Measurements from ENCODE around the gene TMEM237. TPM values are rescaled to one million over a fixed set of nuclear protein-coding genes. Genes with fewer than 3 reads are reported as not detected.
"Not testable (repeated sequence)": the region's sequence is repeated elsewhere in the genome, so short reads cannot be mapped to it uniquely, and the experiment has no call there.

TMEM237 gene, protein sequence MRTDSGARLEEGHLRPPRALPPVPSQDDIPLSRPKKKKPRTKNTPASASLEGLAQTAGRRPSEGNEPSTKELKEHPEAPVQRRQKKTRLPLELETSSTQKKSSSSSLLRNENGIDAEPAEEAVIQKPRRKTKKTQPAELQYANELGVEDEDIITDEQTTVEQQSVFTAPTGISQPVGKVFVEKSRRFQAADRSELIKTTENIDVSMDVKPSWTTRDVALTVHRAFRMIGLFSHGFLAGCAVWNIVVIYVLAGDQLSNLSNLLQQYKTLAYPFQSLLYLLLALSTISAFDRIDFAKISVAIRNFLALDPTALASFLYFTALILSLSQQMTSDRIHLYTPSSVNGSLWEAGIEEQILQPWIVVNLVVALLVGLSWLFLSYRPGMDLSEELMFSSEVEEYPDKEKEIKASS
- total RNA-seq: 24.7 and 31.4 TPM in 2 replicates

DNA sequence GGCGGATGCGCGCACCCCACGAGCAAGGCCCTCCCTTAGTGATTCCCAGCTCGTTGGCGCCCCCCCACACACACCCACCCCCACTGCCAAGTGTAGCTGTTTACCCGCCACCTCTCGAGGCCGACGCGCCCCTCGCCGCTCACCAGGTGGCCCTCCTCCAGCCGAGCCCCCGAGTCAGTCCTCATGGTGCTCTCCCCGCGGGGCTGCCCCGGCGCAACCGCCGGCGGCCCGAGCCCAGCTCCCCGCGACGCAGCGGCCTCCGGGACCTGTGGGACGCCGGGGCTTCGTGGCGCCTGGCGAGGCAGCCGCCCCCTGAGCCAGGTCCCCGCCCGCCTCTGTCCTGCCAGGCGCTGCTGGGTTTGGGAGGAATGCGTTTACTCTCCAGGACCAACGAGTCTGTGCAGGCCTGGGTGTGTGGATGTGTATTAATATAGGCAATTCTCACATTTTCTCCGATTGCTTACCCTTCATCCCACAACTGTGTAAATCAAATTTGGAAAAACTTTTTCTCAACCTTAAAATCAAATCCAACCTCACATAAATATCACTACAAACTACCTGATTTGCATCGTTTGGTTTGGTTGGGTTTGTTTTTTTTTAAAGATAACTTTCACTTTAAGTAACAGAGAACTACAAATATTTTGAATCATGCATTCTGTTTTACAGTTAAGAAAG lies at the start of gene TMEM237:
TSS of gene TMEM237 (minus strand) at position 288 of the 675 bp plus-strand sequence. CDS start at position 185, 103 bp downstream.
- DNase-seq (ENCODE audit: low read depth): no peak

DNA sequence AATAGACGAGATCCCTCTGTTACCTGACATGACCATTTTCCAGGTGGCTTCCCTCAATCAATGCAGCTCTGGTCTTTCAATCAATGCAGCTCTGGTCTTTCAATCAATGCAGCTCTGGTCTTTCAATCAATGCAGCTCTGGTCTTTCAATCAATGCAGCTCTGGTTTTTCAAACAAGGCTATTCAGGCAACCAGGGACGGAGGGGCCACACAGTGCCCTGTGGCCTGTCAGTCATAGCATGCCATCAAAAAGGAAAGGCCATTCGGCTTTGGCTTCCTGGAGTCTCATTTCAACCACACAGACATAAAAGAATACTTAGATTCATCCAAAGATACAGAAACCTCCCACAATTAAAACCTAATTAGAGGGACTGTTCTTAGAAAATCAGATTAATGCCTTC lies 41.9 kb upstream of the TMEM237 start:
- DNase-seq (ENCODE audit: low read depth): no peak

DNA sequence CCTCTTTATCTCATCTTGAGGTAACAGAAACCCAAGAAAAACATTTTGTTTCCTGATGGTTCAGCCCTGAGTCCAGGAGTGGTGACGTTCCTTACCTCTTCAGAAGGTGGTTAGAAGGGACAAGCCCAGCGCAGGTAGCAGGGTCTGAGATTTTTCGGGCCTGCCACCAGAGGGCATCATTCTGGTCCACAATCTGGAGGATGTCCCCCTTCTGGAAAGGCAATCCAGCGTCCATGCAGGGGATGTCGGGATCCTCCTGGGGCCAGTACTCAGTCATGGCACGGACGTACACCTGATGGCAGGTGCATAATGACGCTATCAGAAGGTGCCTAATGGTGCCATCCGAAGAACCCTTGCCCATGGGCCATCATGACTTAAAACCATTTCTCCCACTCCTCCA lies 37.4 kb upstream of the TMEM237 start:
- no peak for DNase-seq (ENCODE audit: low read depth)

DNA sequence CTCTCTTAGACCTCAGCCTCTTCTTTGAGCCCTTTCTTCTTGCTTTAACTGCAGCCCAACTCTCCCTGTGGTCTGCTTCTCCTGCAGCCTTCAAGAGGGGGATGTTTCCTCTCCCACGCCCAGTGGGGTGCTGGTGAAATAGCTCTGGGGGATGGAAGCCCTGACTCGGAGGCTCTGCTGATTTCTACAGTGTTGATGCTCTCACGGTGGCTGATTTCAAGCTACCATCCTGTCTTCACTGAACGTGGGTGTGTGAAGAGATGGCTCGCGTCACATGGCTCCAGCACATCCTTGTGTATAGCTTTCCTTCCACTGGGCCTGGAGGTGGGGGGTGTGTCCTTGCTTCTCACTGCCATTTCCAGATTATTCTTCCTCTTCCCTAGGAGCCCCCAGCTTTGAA lies 35.1 kb upstream of the TMEM237 start:
- DNase-seq (ENCODE audit: low read depth): no peak

DNA sequence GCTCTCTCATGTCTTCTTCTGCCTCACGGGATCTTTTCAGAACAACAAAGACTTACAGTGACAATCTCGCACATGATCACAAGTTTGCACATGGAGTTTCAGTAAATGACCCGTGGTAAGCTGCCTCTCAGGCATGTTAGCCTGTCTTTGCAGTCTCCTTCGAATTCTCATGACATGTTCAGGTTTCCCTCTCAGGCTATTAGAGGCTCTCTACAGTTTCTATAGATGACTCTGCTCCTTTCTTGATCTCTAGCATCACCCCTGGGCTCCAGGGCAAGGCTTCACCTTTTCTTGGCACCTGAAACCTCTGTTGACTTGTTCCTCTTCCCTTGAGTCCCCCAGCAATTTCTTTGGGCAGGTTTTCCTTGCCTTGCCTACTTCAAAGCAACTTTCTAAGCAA lies 32.2 kb upstream of the TMEM237 start:
- no peak for DNase-seq (ENCODE audit: low read depth)

DNA sequence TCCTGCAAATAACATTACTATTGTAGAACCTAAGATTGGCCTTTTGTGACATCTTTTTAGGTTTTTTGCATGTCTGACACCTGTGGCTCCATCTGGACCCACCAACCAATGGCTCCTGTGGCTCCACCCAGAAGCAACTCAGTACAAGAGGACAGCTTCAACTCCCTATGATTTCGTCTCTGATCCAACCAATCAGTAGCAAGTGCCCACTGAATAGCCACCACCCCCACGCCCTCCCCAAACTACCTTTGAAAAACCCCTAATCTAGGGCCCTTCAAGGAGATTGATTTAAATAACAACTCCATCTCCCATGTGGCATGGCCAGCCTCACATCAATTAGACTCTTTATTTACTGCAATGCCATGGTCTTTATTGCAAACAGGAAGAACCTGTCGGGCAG lies 31.5 kb upstream of the TMEM237 start:
- DNase-seq (ENCODE audit: low read depth): no peak

DNA sequence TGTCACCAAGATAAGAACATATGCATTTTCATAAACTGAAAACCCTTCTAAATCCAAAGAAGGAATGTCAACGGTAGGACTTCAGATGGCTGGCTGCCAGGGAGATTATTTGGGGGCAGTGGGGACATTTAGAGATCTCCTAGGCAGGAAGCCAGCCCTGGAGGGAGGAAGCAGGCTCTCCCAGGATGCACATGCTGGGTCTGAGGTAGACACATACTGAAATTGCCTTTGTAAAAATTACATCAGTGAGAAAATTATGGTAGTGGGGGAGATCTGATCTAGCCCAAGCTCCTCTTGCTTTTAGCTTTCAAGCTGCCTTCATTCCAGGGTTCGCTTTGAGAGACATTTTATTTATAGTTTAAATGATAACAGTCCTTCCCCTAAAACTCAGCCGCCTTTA lies 31.0 kb upstream of the TMEM237 start:
- DNase-seq (ENCODE audit: low read depth): no peak

DNA sequence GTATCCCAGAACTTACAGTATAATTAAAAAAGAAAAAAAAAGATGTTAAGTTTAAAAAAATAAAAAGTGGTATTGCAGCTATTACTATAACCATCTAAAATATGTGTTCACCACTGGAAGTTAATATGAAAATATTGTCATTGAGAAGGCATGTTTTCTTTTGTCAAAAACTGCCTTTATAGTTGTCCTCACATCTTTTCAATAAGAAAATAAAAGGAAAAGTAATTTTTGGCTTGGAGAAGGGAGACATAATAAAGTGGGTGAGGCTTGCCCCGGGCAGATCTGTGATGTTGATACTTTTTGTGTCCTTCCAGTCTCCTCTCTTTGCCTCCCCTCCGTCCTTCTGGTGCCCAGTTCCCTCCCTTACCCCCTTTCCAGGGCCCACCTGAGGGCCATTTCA lies 30.2 kb upstream of the TMEM237 start:
- no peak for DNase-seq (ENCODE audit: low read depth)

DNA sequence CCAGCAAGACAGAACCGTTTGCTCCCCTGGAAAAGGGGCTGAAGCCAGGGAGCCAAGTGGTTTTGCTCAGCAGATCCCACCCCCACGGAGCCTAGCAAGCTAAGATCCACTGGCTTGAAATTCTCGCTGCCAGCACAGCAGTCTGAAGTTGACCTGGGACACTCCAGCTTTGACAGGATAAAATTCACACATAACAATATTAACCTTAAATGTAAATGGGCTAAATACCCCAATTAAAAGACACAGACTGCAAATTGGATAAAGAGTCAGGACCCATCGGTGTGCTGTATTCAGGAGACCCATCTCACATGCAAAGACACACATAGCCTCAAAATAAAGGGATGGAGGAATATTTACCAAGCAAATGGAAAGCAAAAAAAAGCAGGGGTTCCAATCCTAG lies 27.9 kb upstream of the TMEM237 start:
- not testable (repeated sequence) for DNase-seq (ENCODE audit: low read depth)

DNA sequence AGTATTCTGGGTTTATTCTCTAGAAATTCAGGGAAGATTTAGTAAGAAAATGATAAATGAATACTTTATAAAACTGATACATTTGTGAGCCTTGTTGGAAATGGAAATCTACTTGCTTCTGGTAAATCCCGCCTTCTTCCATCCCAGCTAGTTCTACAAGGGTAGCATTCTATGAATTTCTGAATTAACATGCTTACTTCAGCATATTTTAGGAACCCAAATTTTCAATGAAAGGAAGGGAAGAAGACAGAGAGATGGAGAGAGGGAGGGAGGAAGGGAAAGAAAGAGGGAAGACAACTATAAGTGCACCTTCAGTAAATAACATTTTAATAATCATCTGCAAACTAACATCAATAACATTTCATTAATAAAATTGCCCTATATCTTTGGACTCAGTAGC lies 26.6 kb upstream of the TMEM237 start:
- no peak for DNase-seq (ENCODE audit: low read depth)

DNA sequence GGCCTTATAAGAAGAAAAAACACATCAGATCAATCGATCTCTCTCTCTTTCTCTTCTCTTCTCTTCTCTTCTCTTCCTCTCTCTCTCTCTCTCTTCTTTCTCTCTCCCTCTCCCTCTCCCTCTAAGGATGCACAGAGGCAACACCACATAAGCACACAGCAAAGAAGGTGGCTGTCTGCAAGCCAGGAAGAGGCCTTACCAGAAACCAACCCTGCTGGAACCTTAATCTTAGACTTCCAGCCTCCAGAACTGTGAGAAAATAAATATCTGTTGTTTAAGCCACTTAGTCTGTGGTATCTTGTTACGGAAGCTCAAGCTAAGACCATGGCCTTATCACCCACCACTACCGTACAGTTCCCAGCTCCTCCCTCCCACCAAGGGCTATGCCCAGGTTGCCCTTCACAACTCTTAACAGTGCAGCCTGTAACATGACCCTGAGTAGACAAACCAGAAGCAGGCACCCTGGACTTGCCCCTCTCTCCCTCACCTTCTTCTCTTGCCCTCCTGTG lies 25.2 kb upstream of the TMEM237 start:
- DNase-seq (ENCODE audit: low read depth): no peak

DNA sequence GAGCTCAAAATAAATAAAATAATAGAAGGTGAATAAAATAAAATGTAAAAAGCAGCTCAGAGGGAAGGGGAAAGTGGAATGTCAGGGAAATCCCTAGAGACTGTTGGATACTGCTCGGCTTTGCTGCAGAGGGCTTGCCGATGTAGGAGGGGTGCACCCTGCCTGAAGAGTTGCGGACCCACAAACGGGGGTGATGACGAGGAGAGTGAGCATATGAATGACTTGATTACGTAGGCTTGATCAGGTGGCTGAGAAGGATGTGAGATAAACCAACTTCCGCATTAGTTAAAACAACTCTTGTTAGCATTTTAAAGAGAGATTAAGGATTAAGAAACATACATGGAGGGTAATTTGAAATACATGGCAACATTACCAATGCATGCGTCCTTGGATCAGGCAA lies 21.0 kb upstream of the TMEM237 start:
- no peak for DNase-seq (ENCODE audit: low read depth)

DNA sequence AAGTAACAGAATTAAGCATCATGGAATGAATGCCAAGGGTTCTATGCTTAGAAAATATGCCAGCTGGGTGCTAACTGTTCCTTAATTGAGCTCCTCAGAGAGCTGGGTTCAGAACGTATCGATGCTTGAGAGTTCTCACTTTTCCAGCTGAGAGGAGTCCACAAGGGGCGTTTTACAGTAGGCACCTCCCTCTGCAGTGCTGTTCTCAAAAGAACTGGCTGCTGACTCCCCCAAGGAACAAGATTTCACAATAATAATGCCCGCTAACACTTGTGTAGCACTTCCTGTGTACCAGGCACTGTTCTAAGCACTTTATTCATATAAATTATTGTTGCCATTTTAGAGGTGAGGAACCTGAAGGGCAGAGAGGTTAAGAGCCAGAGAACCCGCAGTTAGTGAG lies 18.1 kb upstream of the TMEM237 start:
- no peak for DNase-seq (ENCODE audit: low read depth)

DNA sequence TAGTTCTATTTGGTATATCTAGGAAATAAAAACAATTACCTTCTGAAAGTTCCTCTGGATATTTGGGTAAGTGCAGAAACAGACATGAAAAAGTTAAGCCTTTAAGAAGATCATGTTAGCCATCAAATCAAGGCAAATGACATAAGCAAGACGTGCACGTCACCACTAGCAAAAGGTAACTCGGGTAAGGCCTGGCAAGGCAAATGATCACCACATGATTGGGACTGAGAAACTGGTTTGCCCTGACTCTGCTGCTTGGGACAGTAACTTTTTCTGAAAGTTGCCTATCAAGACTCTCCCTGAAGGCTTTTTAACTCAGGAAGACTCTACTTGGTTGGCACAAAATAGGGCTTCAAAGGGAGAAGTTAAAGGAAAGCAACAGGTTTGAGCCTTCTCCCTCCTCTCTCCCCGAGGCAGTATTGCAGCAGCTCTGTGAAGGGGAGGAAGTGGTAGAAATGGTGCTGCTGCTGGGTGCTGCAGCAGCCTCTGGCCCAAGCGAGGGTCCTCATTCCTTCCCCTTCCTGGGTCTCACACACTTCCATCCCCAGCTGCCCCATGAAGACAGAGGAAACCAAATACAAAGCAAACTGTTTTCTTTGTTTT lies 17.1 kb upstream of the TMEM237 start:
- DNase-seq (ENCODE audit: low read depth): no peak

DNA sequence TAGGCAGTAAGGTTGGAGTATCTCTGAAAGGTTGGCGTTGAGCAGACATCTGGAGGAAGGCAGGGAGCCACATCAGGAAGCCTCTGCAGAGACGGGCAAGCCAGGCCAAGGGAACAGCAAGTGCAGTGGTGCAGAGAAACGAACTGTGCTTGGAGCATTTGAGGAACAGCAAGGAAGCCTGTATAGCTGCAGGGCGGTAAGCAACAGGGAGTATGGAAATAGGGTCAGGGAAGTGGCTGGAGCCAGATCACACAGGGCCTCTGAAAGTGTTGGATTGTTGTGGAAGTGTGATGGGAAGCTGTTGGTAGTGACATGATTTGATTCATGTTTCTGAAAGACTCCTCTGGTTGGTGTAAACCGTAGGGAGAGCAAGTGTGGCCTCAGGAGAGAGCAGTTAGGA lies 13.4 kb upstream of the TMEM237 start:
- DNase-seq (ENCODE audit: low read depth): no peak

DNA sequence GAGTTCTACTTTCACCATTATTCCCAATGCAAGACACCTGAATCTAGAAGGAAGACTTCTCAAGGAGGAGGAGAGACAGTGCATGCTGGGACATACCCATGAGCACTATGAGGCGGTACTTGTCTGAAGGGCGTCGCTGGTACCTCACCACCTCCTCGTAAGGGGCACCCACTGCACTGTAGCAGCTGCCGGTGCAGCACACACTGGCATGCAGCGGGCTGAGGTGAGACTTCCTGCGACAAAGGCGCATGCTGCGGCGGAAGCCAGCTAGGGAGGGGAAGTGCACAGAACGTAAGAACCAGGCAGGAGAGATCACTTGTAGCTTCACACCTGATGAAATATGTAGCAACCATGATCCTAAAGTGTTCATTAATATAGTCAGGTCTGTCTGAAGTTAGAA lies 12.8 kb upstream of the TMEM237 start:
- no peak for DNase-seq (ENCODE audit: low read depth)

DNA sequence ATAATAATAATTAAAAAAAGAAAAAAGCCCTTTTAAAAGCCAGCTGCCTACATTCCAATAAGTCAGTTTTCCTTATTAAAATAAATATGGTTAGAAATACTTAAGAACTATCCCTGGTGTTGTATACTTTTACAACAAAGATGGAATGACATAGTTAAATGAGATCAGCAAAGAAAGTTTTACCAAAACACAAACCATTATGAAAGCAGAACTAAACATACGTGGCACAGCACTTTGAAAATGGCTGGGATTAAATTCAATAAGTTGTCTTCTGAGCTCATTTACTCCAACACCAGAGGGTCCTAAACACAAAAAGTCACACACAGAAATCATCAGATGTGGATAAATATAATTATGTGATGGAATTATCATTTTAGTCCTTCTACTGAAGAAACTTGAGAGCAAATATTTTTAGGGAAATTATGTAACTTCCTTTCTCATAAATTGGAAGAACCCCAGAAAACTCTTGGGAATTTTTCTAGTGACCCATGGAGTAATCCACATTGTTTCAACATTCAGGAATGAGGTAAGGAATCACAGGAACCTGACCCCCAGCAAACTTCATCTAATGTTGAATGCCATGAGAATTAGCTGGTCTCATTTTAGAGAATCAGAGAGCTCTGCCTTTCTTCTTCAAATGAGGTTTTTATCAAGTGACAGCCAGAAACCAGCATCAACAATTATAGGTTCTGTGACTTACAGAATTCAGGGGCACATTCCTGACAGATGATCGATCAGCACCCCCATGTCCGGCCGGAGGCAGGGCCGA lies 11.5 kb upstream of the TMEM237 start:
- peak; percentile 42 for DNase-seq (ENCODE audit: low read depth)

DNA sequence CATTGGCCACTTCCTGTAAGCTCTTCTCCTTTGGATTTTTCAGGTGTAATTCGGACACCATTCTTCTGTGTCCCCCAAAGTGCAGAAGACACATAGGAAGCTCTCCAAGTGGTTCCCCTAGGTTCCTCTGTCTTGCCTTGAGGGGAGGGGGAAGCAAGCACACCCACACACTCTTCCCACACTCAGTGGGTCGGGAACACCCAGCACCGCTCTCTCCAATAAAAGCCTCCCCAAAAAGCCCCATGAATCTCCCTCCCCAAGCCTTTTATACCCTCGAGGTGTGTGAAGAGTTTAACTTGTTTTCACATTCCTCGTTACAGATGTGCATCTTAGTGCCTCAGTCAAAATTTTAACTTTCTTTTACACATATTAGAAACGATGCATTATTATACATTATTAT lies 9.9 kb upstream of the TMEM237 start:
- no peak for DNase-seq (ENCODE audit: low read depth)

DNA sequence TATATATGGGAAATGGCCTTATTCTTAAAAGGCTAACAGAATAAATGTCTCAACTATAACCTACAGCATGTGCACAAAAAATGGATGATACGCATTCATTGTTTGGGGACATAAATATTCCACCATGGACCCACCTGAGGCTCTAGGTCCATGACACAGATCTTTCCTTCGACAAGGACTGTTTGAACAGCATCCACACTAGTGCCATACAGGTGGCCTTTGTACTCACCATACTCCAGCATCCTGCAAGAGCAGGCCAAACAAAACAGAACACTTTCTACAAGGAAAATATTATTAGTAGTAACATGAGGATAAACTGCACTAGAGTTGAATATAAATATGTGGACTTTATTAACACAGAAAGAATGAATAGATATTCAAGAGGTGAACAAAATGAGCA lies 6.1 kb upstream of the TMEM237 start:
- no peak for DNase-seq (ENCODE audit: low read depth)

DNA sequence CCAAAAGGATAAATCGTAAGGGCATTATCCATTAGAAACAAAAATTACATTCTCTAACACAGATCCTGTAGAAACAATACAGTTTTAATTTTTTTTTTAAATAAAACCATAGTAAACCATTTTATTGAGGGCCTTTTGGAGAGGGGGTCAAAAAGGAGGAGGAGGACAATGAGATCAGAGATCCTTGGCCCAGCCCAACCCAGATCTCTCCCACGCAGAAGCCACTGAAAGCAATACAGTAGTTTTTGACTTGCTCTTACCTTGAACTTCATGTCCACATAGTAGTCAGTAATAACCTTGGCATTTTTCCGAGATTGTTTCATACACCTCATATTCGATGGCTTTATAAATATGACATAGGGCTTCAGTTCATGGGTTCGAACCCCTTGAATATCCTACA lies 4.1 kb upstream of the TMEM237 start:
- DNase-seq (ENCODE audit: low read depth): no peak

DNA sequence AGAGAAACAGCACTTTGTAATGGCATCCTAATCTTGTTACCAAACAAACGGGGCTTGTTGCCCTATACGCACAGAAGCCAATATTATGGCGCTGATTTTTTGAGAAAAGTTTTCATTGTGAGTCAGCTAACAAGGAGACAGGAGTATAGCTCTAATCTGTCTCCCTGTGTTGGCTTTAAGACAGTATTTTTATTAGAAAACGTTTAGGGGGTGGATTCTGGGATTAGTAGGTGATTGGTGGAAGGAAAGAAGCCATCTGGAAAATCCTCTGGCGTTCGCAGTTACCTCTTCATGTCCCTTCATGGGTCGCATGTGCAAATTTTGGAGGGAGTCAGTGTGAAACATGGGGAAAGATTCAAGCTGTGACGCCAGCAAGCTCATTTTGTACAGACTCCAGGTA lies 698 bp upstream of the TMEM237 start:
- peak; percentile 11 for DNase-seq (ENCODE audit: low read depth)

DNA sequence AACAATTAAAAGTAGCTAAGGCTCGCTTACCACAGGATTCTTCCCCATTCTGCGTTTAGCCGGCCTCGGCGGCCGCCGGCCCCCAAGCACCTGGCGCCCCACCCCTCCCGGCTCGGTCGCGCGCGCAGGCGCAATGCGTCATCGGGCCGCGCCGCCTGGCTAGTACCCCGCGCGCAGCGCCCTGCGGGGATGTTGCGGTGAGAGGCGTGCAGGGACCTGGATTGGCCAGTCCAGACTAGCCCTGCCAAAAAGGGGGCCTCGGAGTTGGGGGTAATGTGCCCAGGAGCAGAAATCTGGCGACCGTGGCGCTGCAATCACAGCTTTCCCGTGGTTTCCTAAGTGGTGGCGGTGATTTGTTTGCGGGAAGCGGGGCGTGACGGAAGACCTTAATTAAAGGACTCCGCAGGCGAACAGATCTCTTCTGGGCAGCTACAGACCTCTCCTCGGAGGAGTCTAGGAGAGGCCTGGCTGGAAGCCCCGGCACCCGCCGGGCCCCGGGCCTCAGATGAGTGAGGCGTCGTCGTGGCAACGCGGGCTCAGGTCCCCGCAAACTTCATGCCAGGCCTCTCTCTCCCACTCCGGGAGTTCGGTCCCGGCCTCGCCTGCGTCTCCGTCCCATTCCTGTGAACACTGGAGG lies 606 bp downstream of the TMEM237 start:
- peak; percentile 45 for DNase-seq (ENCODE audit: low read depth)
